Measurements from ENCODE around the gene NDUFA1. TPM values are rescaled to one million over a fixed set of nuclear protein-coding genes. Genes with fewer than 3 reads are reported as not detected.
A peak's percentile ranks its signal among the peaks of the same experiment; 100 is the strongest.

Gene NDUFA1
- total and polyA plus RNA-seq, 9 of the 15 experiments (the other 6 are each of a cell fraction or from before 2014, with no cell fraction given) = 162 to 1,285 (median 383) TPM

GRCh38 chrX:119880552-119881437, 9.2 kb downstream of the NDUFA1 start:
- no peak overlapping the region for H2AFZ ChIP-seq (ENCODE audit: low read depth, low read length)
- no peak overlapping the region for H3K4me3 ChIP-seq
- no peak overlapping the region for H3K27ac ChIP-seq (ENCODE audit: extremely low read depth, low read depth, low read length)
- CTCF ChIA-PET (ENCODE audit: low intra/inter-chr PET ratio) = interaction anchor here (1.7 kb wide), 1 partner anchor 89 kb away, joined by 10 read pairs; the partner anchor contains the start of gene RPL39
- intact Hi-C loops (cut with micrococcal nuclease) (loop anchor here (2.0 to 5.0 kb wide), 2 partner anchors 90 to 363 kb away; partner anchors contain the start of gene RPL39), in situ Hi-C loops (cut with MboI) (no loop called here)
- WGBS (ENCODE audit: insufficient coverage, low coverage, missing lambda C conversion rate) = 50% methylated on average over 8 of the region's 11 CpGs
- no peaks in the 10 kb centered on the region for H3K27me3 ChIP-seq (ENCODE audit: control insufficient read depth in 2 of 2, insufficient read depth in 2 of 2, low read length in 2 of 2)
- H3K36me3 ChIP-seq (ENCODE audit: control insufficient read depth, insufficient read depth, low read length) = peaks cover 25% of the 10 kb centered on the region; the same call in 1 of the 3 replicates
- H4K20me1 ChIP-seq (replicated peaks; ENCODE audit: control insufficient read depth, insufficient read depth, low read length) = no peaks in the 10 kb centered on the region
- no peaks in the 10 kb centered on the region for H3K9me1 ChIP-seq (ENCODE audit: control insufficient read depth, insufficient read depth, low read length)
- no peaks in the 10 kb centered on the region for H3K79me2 ChIP-seq (ENCODE audit: control insufficient read depth, insufficient read depth, low read length)
- H3K4me1 ChIP-seq (replicated peaks in 1 of 2; ENCODE audit: control insufficient read depth in 2 of 2, insufficient read depth in 2 of 2, low read length in 2 of 2) = no peaks in the 10 kb centered on the region; a peak in 1 of 5 replicates
- H3K9me3 ChIP-seq (replicated peaks; ENCODE audit: control insufficient read depth, insufficient read depth, low read depth, low read length) = no peaks in the 10 kb centered on the region
- H3K4me2 ChIP-seq (ENCODE audit: insufficient read depth, low read length) = no peak overlapping the region
- peak; percentile 32 to 60 (median 48) for DNase-seq (ENCODE audit: extremely low read depth in 1 of 4, low spot score in 3 of 4)
- H3K9ac ChIP-seq (ENCODE audit: insufficient read depth in 1 of 2, low read depth in 2 of 2, low read length in 2 of 2) = no peak overlapping the region
- FAIRE-seq = peak; percentile 96
- POLR2A ChIA-PET = interaction anchor here (0.8 kb wide), 1 partner anchor 10 kb away, joined by 3 read pairs; no protein-coding TSS in a partner anchor
- BruUV-seq (replicated peaks) = no TSS peak
- peak; percentile 97 for ATAC-seq
- TF ChIP-seq HDAC1 (IDR thresholded peaks at IDR 0.05) (no peak), ASH1L (IDR thresholded peaks at IDR 0.05; ENCODE audit: borderline replicate concordance, low read depth, partially characterized antibody) (no peak), POLR2A (conservative IDR thresholded peaks at IDR 0.05) (0 out of 2 replicates have a peak, but pooled peaks have one; percentile 21), SLC30A9 (CRISPR knock-in tag; IDR thresholded peaks at IDR 0.05) (no peak), KLF6 (CRISPR knock-in tag; IDR thresholded peaks at IDR 0.05; ENCODE audit: borderline replicate concordance) (no peak), ZBTB1 (CRISPR knock-in tag; IDR thresholded peaks at IDR 0.05; ENCODE audit: borderline replicate concordance, low read depth) (no peak), RUNX1 (IDR thresholded peaks at IDR 0.05; ENCODE audit: low read depth) (no peak), HMGN3 (IDR thresholded peaks at IDR 0.05; ENCODE audit: borderline replicate concordance, extremely low read depth, insufficient read length, low read depth, low read length) (no peak), SRSF3 (IDR thresholded peaks at IDR 0.05; ENCODE audit: insufficient read depth, low read length) (no peak), ZBTB8A (IDR thresholded peaks at IDR 0.05; ENCODE audit: partially characterized antibody) (no peak), U2AF2 (optimal IDR thresholded peaks at IDR 0.05; ENCODE audit: low read depth, low read length) (no peak), MNT (conservative IDR thresholded peaks at IDR 0.05) (no peak), ZNF146 (CRISPR knock-in tag; IDR thresholded peaks at IDR 0.05; ENCODE audit: unreplicated experiment) (no peak), SNAPC5 (CRISPR knock-in tag; IDR thresholded peaks at IDR 0.05) (no peak), EZH2 (IDR thresholded peaks at IDR 0.05; ENCODE audit: borderline replicate concordance, low read depth, low read length) (no peak), DEAF1 (CRISPR knock-in tag; IDR thresholded peaks at IDR 0.05) (0 out of 2 replicates have a peak, but pooled peaks have one; percentile 23), DPF2 (IDR thresholded peaks at IDR 0.05) (no peak), ZNF507 (tag; conservative IDR thresholded peaks at IDR 0.05) (no peak)

All from K562 (cell line).